H7 (cell line): ENCODE data around the gene KRTAP19-1. TPM values are rescaled to one million over a fixed set of nuclear protein-coding genes. Genes with fewer than 3 reads are reported as not detected.

Experiments used
- DNase-seq: peaks from one replicate; pipeline ENCODE4 v3.0.0; 2012
- H3K27me3 ChIP-seq: 2 replicates; pipeline ENCODE4 v1.6.0; 2011; ENCODE audit warnings: mild to moderate bottlenecking, low read length; ENCODE audit not compliant: control insufficient read depth, insufficient read depth
- H3K36me3 ChIP-seq: replicated peaks from 2 replicates; pipeline ENCODE4 v1.5.1; 2011; ENCODE audit warnings: low read length; ENCODE audit not compliant: control insufficient read depth, insufficient read depth
- H3K4me3 ChIP-seq: 2 replicates; pipeline ENCODE4 v1.5.1; 2011; ENCODE audit warnings: low read depth, mild to moderate bottlenecking, control low read depth, low read length, moderate library complexity; ENCODE audit not compliant: insufficient read depth
- total RNA-seq: library from RNA; depleted of rRNA; stranded (reverse); fragments of >200 nt; shearing (Covaris generic); gene quantifications from 2 replicates; pipeline ENCODE4 v1.2.3, GENCODE V29; 2014; rRNA removed

The KRTAP19-1 gene
- total RNA-seq, 1 experiment from 2014 or later = not detected

DNA sequence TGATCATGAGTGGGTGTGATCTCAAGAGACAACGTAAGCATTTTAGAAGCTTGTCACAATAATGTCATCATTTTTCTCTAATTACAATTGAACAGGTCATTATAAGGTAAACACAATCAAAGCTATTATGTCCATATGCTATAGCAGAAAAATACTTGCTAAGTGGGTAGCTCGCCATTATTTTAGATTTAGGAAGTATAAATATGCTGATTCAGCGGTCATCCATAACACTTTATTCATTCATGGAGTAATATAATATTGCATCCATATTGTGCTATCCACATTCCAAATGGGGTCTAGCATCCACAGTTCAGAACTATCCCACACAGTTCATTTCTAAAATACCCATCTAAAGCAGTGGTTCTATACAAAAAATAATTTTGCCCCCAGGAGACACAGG, 31.7 kb downstream of the KRTAP19-1 start:
- Histone ChIP-seq H3K4me3 (no peak overlapping the region), H3K36me3 (no peaks in the 10 kb centered on the region), H3K27me3 (no peaks in the 10 kb centered on the region)
- no peak for DNase-seq

DNA sequence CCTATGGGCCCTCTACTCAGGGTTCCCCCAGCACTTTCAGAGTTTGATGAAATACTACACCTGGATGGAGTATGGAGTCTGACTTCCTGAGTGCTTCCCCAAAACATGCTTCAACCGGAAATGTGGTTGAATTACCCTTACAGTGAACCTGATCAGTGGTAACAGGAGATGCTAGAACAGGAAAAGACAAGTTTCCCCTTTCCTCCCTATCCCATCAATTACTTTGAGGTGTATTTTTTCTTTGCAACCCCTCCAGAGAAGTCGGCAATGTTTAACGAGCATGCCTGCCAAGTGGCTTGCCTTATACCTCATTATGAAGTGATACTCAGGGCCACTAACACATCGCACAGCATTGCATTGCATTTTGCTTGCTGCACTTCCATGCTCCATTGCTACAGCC, 33.1 kb downstream of the KRTAP19-1 start:
- no peak overlapping the region for H3K4me3 ChIP-seq
- DNase-seq = no peak
- H3K36me3 ChIP-seq = no peaks in the 10 kb centered on the region
- no peaks in the 10 kb centered on the region for H3K27me3 ChIP-seq

GRCh38 chr21:30444204-30444603, 36.0 kb downstream of the KRTAP19-1 start:
- H3K36me3 ChIP-seq = no peaks in the 10 kb centered on the region
- DNase-seq = peak; percentile 17
- no peak overlapping the region for H3K4me3 ChIP-seq
- no peaks in the 10 kb centered on the region for H3K27me3 ChIP-seq

- Histone ChIP-seq H3K4me3 (no peak overlapping the region), H3K27me3 (no peaks in the 10 kb centered on the region), H3K36me3 (no peaks in the 10 kb centered on the region)
- DNase-seq = no peak
These were observed 36.9 kb downstream of the KRTAP19-1 start for GRCh38 chr21:30443226-30443625.

DNA sequence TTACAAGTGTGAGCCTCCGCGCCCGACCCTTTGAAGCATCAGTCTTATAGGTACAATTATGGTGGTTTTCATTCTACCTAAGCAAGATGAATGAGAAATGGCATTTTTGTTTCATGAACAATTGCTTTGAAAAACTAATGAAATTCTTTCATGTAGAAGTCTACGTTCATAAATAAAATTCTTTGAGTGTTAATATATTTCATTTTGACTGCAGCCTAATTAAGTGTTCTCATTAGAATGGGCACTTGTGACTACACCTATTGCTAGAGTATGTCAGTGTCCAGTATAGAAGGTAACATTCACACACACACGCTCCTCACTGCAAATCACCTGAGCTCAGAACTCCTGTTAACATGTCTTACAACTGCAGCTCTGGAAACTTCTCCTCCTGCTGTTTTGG, 40.2 kb downstream of the KRTAP19-1 start, which contains the start of gene KRTAP15-1:
Gene KRTAP15-1, plus strand, starts transcription at position 301 of the 400 bp plus-strand sequence. Its CDS starts 53 bp downstream, at position 354.
- Histone ChIP-seq H3K4me3 (no peak within 1 kb of the TSS), H3K36me3 (no peaks in the 10 kb centered on the region), H3K27me3 (no peaks in the 10 kb centered on the region)
- no peak for DNase-seq

GRCh38 chr21:30437010-30437565, 43.1 kb downstream of the KRTAP19-1 start:
- Histone ChIP-seq H3K27me3 (no peaks in the 10 kb centered on the region), H3K4me3 (no peak overlapping the region), H3K36me3 (no peaks in the 10 kb centered on the region)
- DNase-seq = no peak

DNA sequence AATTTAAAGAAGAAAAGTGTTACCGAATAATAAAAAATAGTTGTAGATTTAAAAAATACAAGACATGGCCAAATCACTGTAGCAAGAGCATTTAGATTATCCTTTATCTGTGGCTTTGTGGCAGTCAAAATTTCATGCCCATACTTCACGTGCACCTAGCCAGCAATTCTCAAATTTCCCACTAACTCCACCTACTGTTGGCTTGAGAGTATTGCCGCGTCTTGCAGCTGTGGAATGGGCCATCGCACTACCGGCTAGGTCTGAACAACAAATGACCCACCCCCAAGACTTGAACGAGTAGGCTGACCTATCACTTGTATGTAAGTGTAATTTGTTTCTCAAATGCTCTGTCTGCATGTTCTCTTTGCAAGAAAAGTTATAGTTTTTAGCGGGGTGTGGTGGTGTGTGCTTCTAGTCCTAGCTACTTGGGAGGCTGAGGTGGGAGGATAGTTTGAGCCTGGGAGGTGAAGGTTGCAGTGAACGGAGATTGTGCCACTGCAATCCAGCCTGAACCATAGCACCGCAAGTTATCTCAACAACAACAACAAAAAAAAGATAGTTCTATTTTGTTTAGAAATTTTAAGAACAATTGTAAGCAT, 46.0 kb downstream of the KRTAP19-1 start:
- no peaks in the 10 kb centered on the region for H3K36me3 ChIP-seq
- DNase-seq = peak; percentile 47
- H3K4me3 ChIP-seq = no peak overlapping the region
- H3K27me3 ChIP-seq = no peaks in the 10 kb centered on the region

DNA sequence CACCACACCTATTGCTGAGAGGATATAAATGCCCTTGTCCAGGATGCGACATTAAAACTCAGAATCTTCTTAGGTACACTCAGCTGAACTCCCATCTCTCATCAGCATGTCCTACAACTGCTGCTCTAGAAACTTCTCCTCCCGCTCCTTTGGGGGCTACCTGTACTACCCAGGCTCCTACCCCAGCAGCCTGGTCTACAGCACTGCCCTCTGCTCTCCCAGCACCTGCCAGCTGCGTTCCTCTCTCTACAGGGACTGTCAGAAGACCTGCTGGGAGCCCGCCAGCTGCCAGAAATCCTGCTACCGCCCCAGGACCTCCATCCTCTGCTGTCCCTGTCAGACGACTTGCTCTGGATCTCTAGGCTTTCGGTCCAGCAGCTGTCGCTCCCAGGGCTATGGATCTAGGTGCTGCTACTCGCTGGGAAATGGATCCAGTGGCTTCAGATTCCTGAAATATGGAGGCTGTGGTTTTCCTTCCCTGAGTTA, 50.0 kb downstream of the KRTAP19-1 start, which contains the start of gene KRTAP13-4:
Gene KRTAP13-4, plus strand, starts transcription at position 51 of the 486 bp plus-strand sequence. Its CDS starts 56 bp downstream, at position 107.
- H3K4me3 ChIP-seq = no peak within 1 kb of the TSS
- no peaks in the 10 kb centered on the region for H3K27me3 ChIP-seq
- no peak for DNase-seq
- no peaks in the 10 kb centered on the region for H3K36me3 ChIP-seq

Other genes starting within 250 kb of the KRTAP19-1 start
- gene KRTAP24-1, start 197.4 kb downstream of the KRTAP19-1 start, total RNA-seq = not detected in 2 replicates
- gene KRTAP25-1, start 190.9 kb downstream of the KRTAP19-1 start, total RNA-seq = not detected in 2 replicates
- gene KRTAP26-1, start 160.1 kb downstream of the KRTAP19-1 start, total RNA-seq = not detected in 2 replicates
- gene KRTAP27-1, start 142.7 kb downstream of the KRTAP19-1 start, total RNA-seq = not detected in 2 replicates
- not detected in 2 replicates for gene KRTAP23-1, start 131.8 kb downstream of the KRTAP19-1 start, total RNA-seq
- not detected in 2 replicates for gene KRTAP13-2, start 108.1 kb downstream of the KRTAP19-1 start, total RNA-seq
- not detected in 2 replicates for gene KRTAP13-1, start 84.3 kb downstream of the KRTAP19-1 start, total RNA-seq
- not detected in 2 replicates for gene KRTAP13-3, start 54.4 kb downstream of the KRTAP19-1 start, total RNA-seq
- not detected in 2 replicates for gene KRTAP13-4, start 50.1 kb downstream of the KRTAP19-1 start, total RNA-seq
- gene KRTAP15-1, start 40.1 kb downstream of the KRTAP19-1 start, total RNA-seq = not detected in 2 replicates
- not detected in 2 replicates for gene KRTAP19-2, start 7.1 kb upstream of the KRTAP19-1 start, total RNA-seq
- gene KRTAP19-3, start 11.6 kb upstream of the KRTAP19-1 start, total RNA-seq = not detected in 2 replicates
- not detected in 2 replicates for gene KRTAP19-4, start 16.8 kb upstream of the KRTAP19-1 start, total RNA-seq
- not detected in 2 replicates for gene KRTAP19-5, start 21.8 kb upstream of the KRTAP19-1 start, total RNA-seq
- not detected in 2 replicates for gene KRTAP19-6, start 61.5 kb upstream of the KRTAP19-1 start, total RNA-seq
- not detected in 2 replicates for gene KRTAP19-7, start 80.9 kb upstream of the KRTAP19-1 start, total RNA-seq
- gene KRTAP22-2, start 110.0 kb upstream of the KRTAP19-1 start, total RNA-seq = not detected in 2 replicates
- not detected in 2 replicates for gene KRTAP6-3, start 112.1 kb upstream of the KRTAP19-1 start, total RNA-seq
- not detected in 2 replicates for gene KRTAP6-2, start 118.5 kb upstream of the KRTAP19-1 start, total RNA-seq
- gene KRTAP22-1, start 120.7 kb upstream of the KRTAP19-1 start, total RNA-seq = not detected in 2 replicates
- gene KRTAP6-1, start 133.6 kb upstream of the KRTAP19-1 start, total RNA-seq = not detected in 2 replicates
- gene KRTAP20-1, start 136.1 kb upstream of the KRTAP19-1 start, total RNA-seq = not detected in 2 replicates
- gene KRTAP20-4, start 140.3 kb upstream of the KRTAP19-1 start, total RNA-seq = not detected in 2 replicates
- not detected in 2 replicates for gene KRTAP20-2, start 154.8 kb upstream of the KRTAP19-1 start, total RNA-seq
- gene KRTAP20-3, start 162.5 kb upstream of the KRTAP19-1 start, total RNA-seq = not detected in 2 replicates
- not detected in 2 replicates for gene KRTAP21-3, start 238.4 kb upstream of the KRTAP19-1 start, total RNA-seq